ENCODE measurements around the gene USP12. TPM values are rescaled to one million over a fixed set of nuclear protein-coding genes. Genes with fewer than 3 reads are reported as not detected.

USP12 gene
- total RNA-seq, 2 donors from 2014 or later = 22.6 to 40.5 TPM

DNA sequence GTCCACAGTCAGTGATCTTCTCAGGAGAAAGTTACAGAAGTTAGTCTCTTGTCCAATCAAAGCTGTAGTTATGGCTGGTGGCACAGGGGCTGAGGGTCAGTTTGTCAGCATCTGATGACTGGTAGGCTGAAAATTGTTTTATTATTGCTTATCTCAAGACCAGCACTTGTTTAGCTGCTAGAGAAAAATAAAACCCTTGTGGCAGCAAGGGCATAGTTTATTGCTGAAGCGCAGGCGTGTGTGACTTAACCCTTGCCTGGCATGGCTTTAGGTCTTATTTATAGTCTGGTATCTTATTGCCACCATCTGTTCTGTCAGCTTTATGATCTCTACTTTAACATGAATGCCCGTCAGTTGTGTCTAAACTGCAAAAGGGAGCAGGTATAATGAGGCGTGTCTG, 154.7 kb downstream of the USP12 start:
- no peak overlapping the region for H3K4me3 ChIP-seq
- no peak for TF ChIP-seq CTCF (IDR thresholded peaks at IDR 0.05)
- H3K27ac ChIP-seq = no peak overlapping the region
- no peaks in the 10 kb centered on the region for H3K36me3 ChIP-seq
- no peaks in the 10 kb centered on the region for H3K9me3 ChIP-seq
- ATAC-seq (ENCODE audit: insufficient number of reproducible peaks, low FRiP score, low read depth) = no peak
- no peak for DNase-seq (ENCODE audit: low spot score)
- no peaks in the 10 kb centered on the region for H3K4me1 ChIP-seq (ENCODE audit: control insufficient read depth in 1 of 2, low read depth in 2 of 2)
- H3K27me3 ChIP-seq (replicated peaks; ENCODE audit: insufficient read depth) = no peaks in the 10 kb centered on the region

Other genes starting within 250 kb of the USP12 start
- 100 to 1,000 TPM; 512 to 565 TPM for gene RPL21, start 79.7 kb upstream of the USP12 start, total RNA-seq
- gene RASL11A, start 99.0 kb upstream of the USP12 start, total RNA-seq = 10 to 100 TPM; 57.6 to 81.6 TPM